HL-60/S4 treated with phorbol 12-myristate 13-acetate at 8.2 ng/mL for 4 days and 3 days (cell line): ENCODE results near the gene FADS3.

Source experiments
- in situ Hi-C: fragments of 300-500 bp; cut with MboI; formaldehyde crosslinking; loops from 2 replicates; pipeline ENCODE4 v1.15.0; 2022; ENCODE audit warnings: low sequenced_read_pairs

Gene FADS3

GRCh38 chr11:61839742-61840141, 51.6 kb downstream of the FADS3 start:
- in situ Hi-C loops, result no loop called here

- in situ Hi-C loops, result no loop called here
These were observed 52.4 kb downstream of the FADS3 start for GRCh38 chr11:61838921-61839320.

- in situ Hi-C loops, result no loop called here
These were observed 52.8 kb downstream of the FADS3 start for GRCh38 chr11:61838501-61838900.

GRCh38 chr11:61837411-61838005, 53.8 kb downstream of the FADS3 start:
- in situ Hi-C loops, result no loop called here

GRCh38 chr11:61836193-61836592, 55.2 kb downstream of the FADS3 start:
- in situ Hi-C loops, result no loop called here

GRCh38 chr11:61834278-61835048, 56.9 kb downstream of the FADS3 start:
- in situ Hi-C loops, result no loop called here

- in situ Hi-C loops, result no loop called here
These were observed 57.4 kb downstream of the FADS3 start for GRCh38 chr11:61833926-61834277.

- in situ Hi-C loops, result no loop called here
These were observed 57.9 kb downstream of the FADS3 start for GRCh38 chr11:61833471-61833870.

GRCh38 chr11:61832754-61833153, 58.6 kb downstream of the FADS3 start:
- in situ Hi-C loops, result no loop called here

- in situ Hi-C loops, result no loop called here
These were observed 59.1 kb downstream of the FADS3 start for GRCh38 chr11:61832207-61832606.

- in situ Hi-C loops, result no loop called here
These were observed 60.9 kb downstream of the FADS3 start for GRCh38 chr11:61830237-61831105.

- in situ Hi-C loops, result no loop called here
These were observed 61.5 kb downstream of the FADS3 start for GRCh38 chr11:61829806-61830205.

GRCh38 chr11:61828629-61829407, 62.5 kb downstream of the FADS3 start:
- in situ Hi-C loops, result no loop called here

- in situ Hi-C loops, result no loop called here
These were observed 63.0 kb downstream of the FADS3 start for GRCh38 chr11:61828379-61828628.

GRCh38 chr11:61827571-61828378, 63.6 kb downstream of the FADS3 start, which contains the start of gene FADS2:
FADS2 (plus strand) TSS chr11:61828300; CDS start chr11:61828391, 91 bp downstream.
- in situ Hi-C loops, result no loop called here

GRCh38 chr11:61826930-61827570, 64.3 kb downstream of the FADS3 start:
- in situ Hi-C loops, result no loop called here
